ENCODE results near the gene TSPAN9.
A peak's percentile ranks its signal among the peaks of the same experiment; 100 is the strongest.

TSPAN9 gene

GRCh38 chr12:3313675-3314663 is 236.8 kb downstream of the TSPAN9 start:
- POLR2A ChIA-PET, result interaction anchor here (0.6 kb wide), 1 partner anchor 412 kb away, joined by 7 read pairs; no protein-coding TSS in a partner anchor

GRCh38 chr12:3315201-3315661 is 238.1 kb downstream of the TSPAN9 start:
- ChIA-PET POLR2A (no interaction called here), CTCF (interaction anchor here (0.9 to 5.0 kb wide), 7 partner anchors 15 to 489 kb away, joined by 3 to 38 read pairs (median 4); no protein-coding TSS in a partner anchor)
- 65% methylated on average over 11 of the region's 11 CpGs for WGBS (ENCODE audit: insufficient coverage)
- Histone ChIP-seq H3K4me1 (ENCODE audit: control extremely low read depth in 1 of 4, control insufficient read depth in 4 of 4, insufficient read depth in 4 of 4, low read length in 3 of 4) (no peaks in the 10 kb centered on the region), H3K36me3 (ENCODE audit: control insufficient read depth in 4 of 4, insufficient read depth in 4 of 4, low read length in 3 of 4) (no peaks in the 10 kb centered on the region), H3K27ac (ENCODE audit: insufficient read depth in 1 of 2, low read depth in 1 of 2, low read length in 2 of 2, poor library complexity in 1 of 2, severe bottlenecking in 2 of 2) (no peak overlapping the region), H3K9me3 (ENCODE audit: control extremely low read depth in 1 of 5, control insufficient read depth in 4 of 5, insufficient read depth in 2 of 5, low read depth in 1 of 5, low read length in 4 of 5) (no peaks in the 10 kb centered on the region), H3K4me3 (ENCODE audit: control insufficient read depth in 1 of 7, extremely low read depth in 1 of 7, insufficient read depth in 4 of 7, low read depth in 2 of 7, low read length in 6 of 7) (no peak overlapping the region), H3K27me3 (replicated peaks in 2 of 5; ENCODE audit: control insufficient read depth in 4 of 5, insufficient read depth in 5 of 5, low read length in 4 of 5) (peaks cover 0 to 21% (median 17%) of the 10 kb centered on the region in 5 experiments)
- no peak for DNase-seq

More at GRCh38 chr12:3313675-3314663, 236.8 kb downstream of the TSPAN9 start:
- Histone ChIP-seq H3K27me3 (replicated peaks in 2 of 5; ENCODE audit: control insufficient read depth in 4 of 5, insufficient read depth in 5 of 5, low read length in 4 of 5) (peaks cover 0 to 21% (median 15%) of the 10 kb centered on the region in 5 experiments), H3K36me3 (ENCODE audit: control insufficient read depth in 4 of 4, insufficient read depth in 4 of 4, low read length in 3 of 4) (no peaks in the 10 kb centered on the region), H3K27ac (ENCODE audit: insufficient read depth in 1 of 2, low read depth in 1 of 2, low read length in 2 of 2, poor library complexity in 1 of 2, severe bottlenecking in 2 of 2) (no peak overlapping the region), H3K4me3 (ENCODE audit: control insufficient read depth in 1 of 7, extremely low read depth in 1 of 7, insufficient read depth in 4 of 7, low read depth in 2 of 7, low read length in 6 of 7) (no peak overlapping the region), H3K4me1 (ENCODE audit: control extremely low read depth in 1 of 4, control insufficient read depth in 4 of 4, insufficient read depth in 4 of 4, low read length in 3 of 4) (no peaks in the 10 kb centered on the region), H3K9me3 (ENCODE audit: control extremely low read depth in 1 of 5, control insufficient read depth in 4 of 5, insufficient read depth in 2 of 5, low read depth in 1 of 5, low read length in 4 of 5) (no peaks in the 10 kb centered on the region)
- 79% methylated on average over 10 of the region's 13 CpGs for WGBS (ENCODE audit: insufficient coverage)
- peak; percentile 44 to 64 (median 62) for DNase-seq
- CTCF ChIA-PET, result interaction anchor here (0.5 to 5.0 kb wide), 14 partner anchors 10 to 1999 kb away, joined by 3 to 38 read pairs (median 4); no protein-coding TSS in a partner anchor

- WGBS (ENCODE audit: insufficient coverage), result 98% methylated on average over 9 of the region's 12 CpGs
- CTCF ChIA-PET, result no interaction called here
- H3K36me3 ChIP-seq (ENCODE audit: control insufficient read depth in 4 of 4, insufficient read depth in 4 of 4, low read length in 3 of 4), result no peaks in the 10 kb centered on the region
These were observed 239.7 kb downstream of the TSPAN9 start for GRCh38 chr12:3316776-3317480.

DNA sequence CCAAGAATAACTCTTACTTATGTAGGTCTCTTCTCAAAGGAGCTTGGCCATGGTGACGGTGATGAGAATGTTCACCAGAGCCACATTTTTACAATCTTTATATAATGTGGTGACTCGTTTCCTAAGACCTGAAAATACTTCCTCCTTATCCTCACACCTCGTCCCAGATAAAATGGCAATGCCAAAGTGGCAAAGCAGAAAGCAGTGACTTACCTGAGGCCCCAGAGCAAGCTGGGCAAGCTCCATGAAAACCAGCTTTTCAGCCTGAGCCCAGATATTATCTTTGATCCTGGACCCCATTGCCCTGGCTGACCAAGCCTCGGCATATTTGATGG is 240.3 kb downstream of the TSPAN9 start:
- Histone ChIP-seq H3K9me3 (ENCODE audit: control extremely low read depth in 1 of 5, control insufficient read depth in 4 of 5, insufficient read depth in 2 of 5, low read depth in 1 of 5, low read length in 4 of 5) (no peaks in the 10 kb centered on the region), H3K27me3 (replicated peaks in 2 of 5; ENCODE audit: control insufficient read depth in 4 of 5, insufficient read depth in 5 of 5, low read length in 4 of 5) (peaks cover 0 to 19% (median 6%) of the 10 kb centered on the region in 5 experiments), H3K27ac (ENCODE audit: insufficient read depth in 1 of 2, low read depth in 1 of 2, low read length in 2 of 2, poor library complexity in 1 of 2, severe bottlenecking in 2 of 2) (no peak overlapping the region), H3K36me3 (ENCODE audit: control insufficient read depth in 4 of 4, insufficient read depth in 4 of 4, low read length in 3 of 4) (no peaks in the 10 kb centered on the region), H3K4me3 (ENCODE audit: control insufficient read depth in 1 of 7, extremely low read depth in 1 of 7, insufficient read depth in 4 of 7, low read depth in 2 of 7, low read length in 6 of 7) (no peak overlapping the region), H3K4me1 (ENCODE audit: control extremely low read depth in 1 of 4, control insufficient read depth in 4 of 4, insufficient read depth in 4 of 4, low read length in 3 of 4) (no peaks in the 10 kb centered on the region)
- no peak for DNase-seq
- WGBS (ENCODE audit: insufficient coverage), result 0% methylated on average over 1 of the region's 4 CpGs
- POLR2A ChIA-PET, result no interaction called here
- CTCF ChIA-PET, result no interaction called here

More at GRCh38 chr12:3316776-3317480, 239.7 kb downstream of the TSPAN9 start:
- no peak for DNase-seq
- Histone ChIP-seq H3K4me1 (ENCODE audit: control extremely low read depth in 1 of 4, control insufficient read depth in 4 of 4, insufficient read depth in 4 of 4, low read length in 3 of 4) (no peaks in the 10 kb centered on the region), H3K27ac (ENCODE audit: insufficient read depth in 1 of 2, low read depth in 1 of 2, low read length in 2 of 2, poor library complexity in 1 of 2, severe bottlenecking in 2 of 2) (no peak overlapping the region), H3K27me3 (replicated peaks in 2 of 5; ENCODE audit: control insufficient read depth in 4 of 5, insufficient read depth in 5 of 5, low read length in 4 of 5) (peaks cover 0 to 21% (median 11%) of the 10 kb centered on the region in 5 experiments), H3K4me3 (ENCODE audit: control insufficient read depth in 1 of 7, extremely low read depth in 1 of 7, insufficient read depth in 4 of 7, low read depth in 2 of 7, low read length in 6 of 7) (no peak overlapping the region), H3K9me3 (ENCODE audit: control extremely low read depth in 1 of 5, control insufficient read depth in 4 of 5, insufficient read depth in 2 of 5, low read depth in 1 of 5, low read length in 4 of 5) (no peaks in the 10 kb centered on the region)
- POLR2A ChIA-PET, result no interaction called here

GRCh38 chr12:3317841-3318501 is 240.8 kb downstream of the TSPAN9 start:
- no peak for DNase-seq

DNA sequence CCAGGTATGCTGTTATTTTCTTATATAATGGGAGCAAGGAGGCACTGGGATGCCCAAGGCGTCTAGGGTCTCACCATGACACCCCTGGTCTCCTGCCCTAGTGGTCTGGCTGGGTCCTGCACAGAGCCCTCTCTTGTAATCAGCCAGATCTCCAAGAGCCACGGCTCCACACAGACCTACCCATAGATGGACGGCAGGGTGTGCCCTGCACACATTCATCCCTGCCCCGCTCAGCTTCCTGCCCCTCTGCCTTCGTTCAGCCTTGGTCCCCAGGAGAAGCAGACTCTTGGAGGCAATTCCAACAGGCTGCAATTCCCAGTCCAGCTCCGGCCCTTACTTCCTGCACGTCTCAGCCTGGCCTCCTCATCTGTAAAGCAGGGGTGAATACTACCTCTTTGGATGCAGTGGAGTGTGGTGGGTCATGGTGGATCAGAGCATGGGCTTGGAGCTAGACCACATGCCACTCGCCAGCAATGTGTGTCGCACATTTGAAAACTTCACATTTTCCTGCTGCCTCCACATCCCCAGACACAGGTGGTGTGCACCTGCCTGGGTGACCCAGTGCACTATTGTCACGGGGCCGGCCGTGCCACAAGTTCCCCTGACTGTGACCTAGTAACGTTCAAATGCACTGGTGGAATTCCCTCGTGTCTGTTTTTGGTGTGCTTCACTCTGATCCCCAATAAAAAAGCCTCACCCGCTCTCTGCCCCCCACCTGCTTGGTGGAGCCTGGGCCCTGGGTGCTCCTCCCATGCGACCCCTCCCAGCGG is 242.7 kb downstream of the TSPAN9 start:
- ChIA-PET CTCF (no interaction called here), POLR2A (no interaction called here)
- Histone ChIP-seq H3K4me3 (ENCODE audit: control insufficient read depth in 1 of 7, extremely low read depth in 1 of 7, insufficient read depth in 4 of 7, low read depth in 2 of 7, low read length in 6 of 7) (no peak overlapping the region), H3K27me3 (replicated peaks in 2 of 5; ENCODE audit: control insufficient read depth in 4 of 5, insufficient read depth in 5 of 5, low read length in 4 of 5) (peaks cover 0 to 16% (median 7%) of the 10 kb centered on the region in 5 experiments), H3K9me3 (ENCODE audit: control extremely low read depth in 1 of 5, control insufficient read depth in 4 of 5, insufficient read depth in 2 of 5, low read depth in 1 of 5, low read length in 4 of 5) (no peaks in the 10 kb centered on the region), H3K36me3 (ENCODE audit: control insufficient read depth in 4 of 4, insufficient read depth in 4 of 4, low read length in 3 of 4) (no peaks in the 10 kb centered on the region), H3K4me1 (ENCODE audit: control extremely low read depth in 1 of 4, control insufficient read depth in 4 of 4, insufficient read depth in 4 of 4, low read length in 3 of 4) (no peaks in the 10 kb centered on the region), H3K27ac (ENCODE audit: insufficient read depth in 1 of 2, low read depth in 1 of 2, low read length in 2 of 2, poor library complexity in 1 of 2, severe bottlenecking in 2 of 2) (no peak overlapping the region)
- 85% methylated on average over 16 of the region's 17 CpGs for WGBS (ENCODE audit: insufficient coverage)
- no peak for DNase-seq

More at GRCh38 chr12:3317841-3318501, 240.8 kb downstream of the TSPAN9 start:
- POLR2A ChIA-PET, result no interaction called here
- Histone ChIP-seq H3K27me3 (replicated peaks in 2 of 5; ENCODE audit: control insufficient read depth in 4 of 5, insufficient read depth in 5 of 5, low read length in 4 of 5) (peaks cover 0 to 19% (median 4%) of the 10 kb centered on the region in 5 experiments), H3K36me3 (ENCODE audit: control insufficient read depth in 4 of 4, insufficient read depth in 4 of 4, low read length in 3 of 4) (no peaks in the 10 kb centered on the region), H3K4me1 (ENCODE audit: control extremely low read depth in 1 of 4, control insufficient read depth in 4 of 4, insufficient read depth in 4 of 4, low read length in 3 of 4) (no peaks in the 10 kb centered on the region), H3K27ac (ENCODE audit: insufficient read depth in 1 of 2, low read depth in 1 of 2, low read length in 2 of 2, poor library complexity in 1 of 2, severe bottlenecking in 2 of 2) (no peak overlapping the region), H3K4me3 (ENCODE audit: control insufficient read depth in 1 of 7, extremely low read depth in 1 of 7, insufficient read depth in 4 of 7, low read depth in 2 of 7, low read length in 6 of 7) (no peak overlapping the region), H3K9me3 (ENCODE audit: control extremely low read depth in 1 of 5, control insufficient read depth in 4 of 5, insufficient read depth in 2 of 5, low read depth in 1 of 5, low read length in 4 of 5) (no peaks in the 10 kb centered on the region)
- CTCF ChIA-PET, result no interaction called here
- 82% methylated on average over 8 of the region's 13 CpGs for WGBS (ENCODE audit: insufficient coverage)

Data from common myeloid progenitor, CD34-positive (primary cell).